Tibial artery (tissue), 4 donors: ENCODE results near the gene IGLL1.
"Not testable (repeated sequence)": the region's sequence is repeated elsewhere in the genome, so short reads cannot be mapped to it uniquely, and the experiment has no call there.

ENCODE experiments used
- DNase-seq, 2 donors: peaks; one replicate each; pipeline ENCODE4 v3.0.0-alpha.2; 2019
- H3K27ac ChIP-seq, 2 donors: fragments of 200-600 bp; sonication (generic) in 1 of 2; 1 replicate in 1 of 2; 2 replicates in 1 of 2; pipeline ENCODE4 v1.5.1; 2018 to 2019; ENCODE audit warnings: mild to moderate bottlenecking in 1 of 2
- H3K27me3 ChIP-seq, 2 donors: fragments of 200-600 bp; sonication (generic) in 1 of 2; one replicate each; pipeline versions ENCODE4 v1.5.1 to v1.6.0; 2016 to 2019
- H3K36me3 ChIP-seq, 3 donors: fragments of 200-600 bp; sonication (generic) in 2 of 3; one replicate each; pipeline ENCODE4 v1.5.1; 2016 to 2019; ENCODE audit warnings: mild to moderate bottlenecking in 2 of 3
- H3K4me1 ChIP-seq, 4 donors: fragments of 200-600 bp; sonication (generic) in 2 of 4; 1 replicate in 3 of 4; 2 replicates in 1 of 4; pipeline ENCODE4 v1.5.1; 2016 to 2019
- H3K4me3 ChIP-seq, 2 donors: fragments of 200-600 bp; sonication (generic) in 1 of 2; 1 replicate in 1 of 2; 2 replicates in 1 of 2; pipeline ENCODE4 v1.5.1; 2018 to 2019; ENCODE audit warnings: mild to moderate bottlenecking in 2 of 2
- H3K9me3 ChIP-seq, 3 donors: fragments of 200-600 bp; sonication (generic) in 1 of 3; one replicate each; pipeline ENCODE4 v1.5.1; 2016 to 2019
- intact Hi-C: fragments of 100-400 bp; cut with DNase I; formaldehyde crosslinking; loops from one replicate; pipeline ENCODE4 v1.15.0; 2023; ENCODE audit warnings: low total_unique reads
- TF ChIP-seq, protein P1 (sequence below), 2 experiments: fragments of 200-600 bp in 1 of 2; fragments of 450-650 bp in 1 of 2; IDR thresholded peaks; one replicate each; pipeline ENCODE4 v1.5.1; 2017 to 2019; ENCODE audit warnings: antibody characterized with exemption in 2 of 2, mild to moderate bottlenecking in 1 of 2, moderate library complexity in 1 of 2

The IGLL1 gene

DNA sequence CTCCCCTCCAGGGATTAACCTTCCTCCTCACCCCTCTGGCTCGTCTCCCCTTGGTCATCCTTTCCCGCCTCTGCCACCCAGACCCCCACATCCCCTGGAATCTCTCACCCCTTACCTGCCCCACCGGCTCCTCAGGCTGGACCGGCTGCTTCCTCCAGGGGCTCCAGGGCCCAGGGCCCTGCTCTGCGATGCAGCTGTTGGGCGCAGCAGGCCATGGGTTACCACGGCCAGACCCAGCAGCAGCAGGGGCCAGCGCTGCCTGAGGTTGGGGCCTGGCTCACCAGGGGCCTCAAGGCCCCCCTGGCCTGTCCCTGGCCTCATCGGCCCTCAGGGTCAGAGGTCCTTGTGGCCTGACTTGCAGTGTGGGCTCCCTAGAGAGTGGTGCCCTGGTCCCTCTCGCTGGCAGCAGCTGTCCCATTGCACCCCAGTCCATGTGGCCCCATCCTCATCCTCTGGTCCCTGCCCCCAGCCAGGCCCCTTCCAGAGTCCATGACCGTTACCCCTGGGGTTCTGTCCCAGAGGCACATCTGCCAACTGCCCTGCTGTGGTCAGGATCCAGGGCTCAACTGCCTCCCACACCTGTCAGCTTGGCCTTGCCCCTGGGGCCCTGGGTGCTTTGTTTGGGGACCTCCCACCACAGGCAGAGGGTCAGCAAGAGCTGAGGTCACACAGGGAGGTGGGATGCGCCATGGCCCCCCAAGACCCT, at the start of gene IGLL1:
IGLL1 (minus strand) TSS at position 421 of the 706 bp plus-strand sequence; CDS start at position 321, 100 bp downstream.
- Histone ChIP-seq H3K36me3 (no peaks in the 10 kb centered on the region), H3K27me3 (peaks cover 0 to 16% of the 10 kb centered on the region in 2 donors), H3K27ac (no peak within 1 kb of the TSS), H3K4me3 (no peak within 1 kb of the TSS), H3K4me1 (no peaks in the 10 kb centered on the region), H3K9me3 (no peaks in the 10 kb centered on the region)
- no peak for DNase-seq
- TF ChIP-seq, protein P1, sequence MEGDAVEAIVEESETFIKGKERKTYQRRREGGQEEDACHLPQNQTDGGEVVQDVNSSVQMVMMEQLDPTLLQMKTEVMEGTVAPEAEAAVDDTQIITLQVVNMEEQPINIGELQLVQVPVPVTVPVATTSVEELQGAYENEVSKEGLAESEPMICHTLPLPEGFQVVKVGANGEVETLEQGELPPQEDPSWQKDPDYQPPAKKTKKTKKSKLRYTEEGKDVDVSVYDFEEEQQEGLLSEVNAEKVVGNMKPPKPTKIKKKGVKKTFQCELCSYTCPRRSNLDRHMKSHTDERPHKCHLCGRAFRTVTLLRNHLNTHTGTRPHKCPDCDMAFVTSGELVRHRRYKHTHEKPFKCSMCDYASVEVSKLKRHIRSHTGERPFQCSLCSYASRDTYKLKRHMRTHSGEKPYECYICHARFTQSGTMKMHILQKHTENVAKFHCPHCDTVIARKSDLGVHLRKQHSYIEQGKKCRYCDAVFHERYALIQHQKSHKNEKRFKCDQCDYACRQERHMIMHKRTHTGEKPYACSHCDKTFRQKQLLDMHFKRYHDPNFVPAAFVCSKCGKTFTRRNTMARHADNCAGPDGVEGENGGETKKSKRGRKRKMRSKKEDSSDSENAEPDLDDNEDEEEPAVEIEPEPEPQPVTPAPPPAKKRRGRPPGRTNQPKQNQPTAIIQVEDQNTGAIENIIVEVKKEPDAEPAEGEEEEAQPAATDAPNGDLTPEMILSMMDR (IDR thresholded peaks at IDR 0.05): no peak
- intact Hi-C loops: no loop called here

- H3K27me3 ChIP-seq, H3K4me3 ChIP-seq, intact Hi-C loops, H3K4me1 ChIP-seq, H3K9me3 ChIP-seq, H3K27ac ChIP-seq, DNase-seq: not testable (repeated sequence)
- peaks cover 0 to 14% (median 11%) of the 10 kb centered on the region in 3 donors for H3K36me3 ChIP-seq
Observed at GRCh38 chr22:23628056-23628743, 48.1 kb upstream of the IGLL1 start.

DNA sequence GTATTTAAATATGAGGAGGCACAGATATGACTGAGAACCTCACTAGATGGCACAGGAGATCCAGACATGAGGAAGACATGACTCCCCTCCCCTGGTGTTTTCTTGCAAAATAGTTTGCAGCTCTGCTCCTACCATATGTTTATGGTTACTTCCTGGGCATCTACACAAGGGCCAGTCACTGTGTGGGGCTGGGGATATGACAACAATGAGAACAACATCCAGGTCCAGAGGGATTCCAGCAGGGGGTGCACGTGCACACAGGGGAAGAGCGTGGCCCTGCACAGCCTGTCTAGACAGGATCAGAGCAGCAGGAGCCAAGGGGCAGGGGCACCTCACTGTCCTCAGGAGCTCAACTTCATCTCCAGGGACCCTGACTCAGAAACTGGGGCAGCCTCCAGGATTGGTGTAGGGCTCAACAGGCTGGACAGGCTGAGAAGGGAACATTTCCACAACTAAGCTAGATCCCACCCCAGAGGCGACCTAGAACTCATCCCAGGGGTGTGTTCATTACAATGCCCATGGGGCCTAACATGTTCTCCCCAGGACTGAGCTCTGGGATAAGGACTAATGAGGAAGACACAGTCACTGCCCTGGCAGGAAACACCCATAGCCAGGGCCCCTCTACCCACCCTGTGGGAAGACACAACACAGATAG, 47.4 kb upstream of the IGLL1 start:
- TF ChIP-seq, protein P1 (IDR thresholded peaks at IDR 0.05): peak in 1 of 2 experiments; percentile 16
- H3K27me3 ChIP-seq, H3K4me1 ChIP-seq, intact Hi-C loops, DNase-seq, H3K4me3 ChIP-seq, H3K9me3 ChIP-seq, H3K27ac ChIP-seq: not testable (repeated sequence)
- H3K36me3 ChIP-seq: peaks cover 0 to 13% (median 13%) of the 10 kb centered on the region in 3 donors

GRCh38 chr22:23626286-23626975, 46.3 kb upstream of the IGLL1 start:
- Histone ChIP-seq H3K36me3 (peaks cover 0 to 13% (median 13%) of the 10 kb centered on the region in 3 donors), H3K27me3 (no peaks in the 10 kb centered on the region), H3K9me3 (no peaks in the 10 kb centered on the region), H3K4me1 (no peaks in the 10 kb centered on the region), H3K4me3 (no peak overlapping the region), H3K27ac (no peak overlapping the region)
- DNase-seq: no peak
- intact Hi-C loops: no loop called here
- TF ChIP-seq, protein P1 (IDR thresholded peaks at IDR 0.05): no peak

DNA sequence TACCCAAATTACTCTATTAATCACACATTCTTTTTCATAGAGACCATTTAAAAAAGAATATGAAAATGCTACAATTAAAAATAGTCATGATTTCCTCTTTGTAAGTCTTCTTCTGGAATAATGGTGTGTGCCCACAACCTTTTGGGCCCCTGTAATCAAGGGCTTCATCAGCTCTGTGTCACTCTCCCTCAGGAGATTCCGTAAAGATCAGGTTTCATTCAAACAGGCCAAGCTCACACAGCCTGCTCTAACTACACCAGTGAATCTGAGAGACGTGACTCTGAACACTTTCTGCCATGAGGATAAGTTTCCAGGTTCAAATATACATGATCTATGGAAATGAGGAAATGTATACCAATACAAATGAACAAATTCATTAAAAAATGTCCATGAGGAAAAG, 42.5 kb upstream of the IGLL1 start:
- Histone ChIP-seq H3K27ac (no peak overlapping the region), H3K9me3 (no peaks in the 10 kb centered on the region), H3K27me3 (no peaks in the 10 kb centered on the region), H3K4me3 (no peak overlapping the region), H3K4me1 (no peaks in the 10 kb centered on the region), H3K36me3 (peaks cover 0 to 19% (median 6%) of the 10 kb centered on the region in 3 donors)
- TF ChIP-seq, protein P1 (IDR thresholded peaks at IDR 0.05): no peak
- no peak for DNase-seq
- intact Hi-C loops: no loop called here

DNA sequence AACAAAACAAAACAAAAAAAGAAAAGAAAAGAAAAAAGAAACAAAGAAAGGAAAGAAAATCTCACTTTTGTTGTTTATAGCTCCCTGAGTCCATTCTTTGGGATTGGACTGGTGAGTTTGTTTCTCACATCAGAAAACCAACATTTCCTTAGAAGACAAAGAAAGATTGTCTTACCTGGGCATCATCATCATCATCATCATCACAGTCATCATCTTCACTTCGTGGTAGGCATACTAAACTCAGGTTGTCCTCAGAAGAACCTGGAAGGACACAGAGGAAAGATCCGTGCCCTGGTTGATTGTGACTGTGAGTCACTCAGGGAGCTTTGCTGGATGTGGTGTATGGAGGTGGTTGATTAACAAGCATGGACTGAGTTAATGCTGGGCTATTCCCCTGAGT, 41.8 kb upstream of the IGLL1 start:
- H3K4me3 ChIP-seq, intact Hi-C loops, H3K9me3 ChIP-seq, DNase-seq, H3K27me3 ChIP-seq, H3K4me1 ChIP-seq, H3K27ac ChIP-seq: not testable (repeated sequence)
- H3K36me3 ChIP-seq: peaks cover 0 to 19% (median 6%) of the 10 kb centered on the region in 3 donors
